Gastrocnemius medialis (tissue), 4 donors: Measurements from ENCODE around the gene RGCC. TPM values are rescaled to one million over a fixed set of nuclear protein-coding genes. Genes with fewer than 3 reads are reported as not detected.

Source experiments
- ATAC-seq, 2 donors: fragments of 150-250 bp; one replicate each; pipeline ENCODE4 v1.9.1; 2016
- DNase-seq, 2 donors: peaks; one replicate each; pipeline ENCODE4 v3.0.0-alpha.2; 2019
- H3K27ac ChIP-seq, 4 donors: fragments of 200-600 bp; sonication (generic); 1 replicate in 1 of 4; 2 replicates in 3 of 4; pipeline ENCODE4 v1.5.1; 2016 to 2018; ENCODE audit warnings: mild to moderate bottlenecking in 2 of 4, moderate library complexity in 1 of 4
- H3K27me3 ChIP-seq, 3 donors: fragments of 200-600 bp; sonication (generic) in 2 of 3; 1 replicate in 1 of 3; 2 replicates in 2 of 3; pipeline versions ENCODE4 v1.5.1 to v1.6.0; 2016 to 2019; ENCODE audit warnings: mild to moderate bottlenecking in 1 of 3, moderate library complexity in 1 of 3
- H3K36me3 ChIP-seq, 2 donors: fragments of 200-600 bp; sonication (generic) in 1 of 2; one replicate each; pipeline ENCODE4 v1.5.1; 2017 to 2018
- H3K4me1 ChIP-seq, 2 donors: fragments of 200-600 bp; sonication (generic) in 1 of 2; one replicate each; pipeline ENCODE4 v1.5.1; 2016 to 2017; ENCODE audit warnings: mild to moderate bottlenecking in 2 of 2
- H3K4me3 ChIP-seq, 4 donors: fragments of 200-600 bp; sonication (generic) in 3 of 4; 1 replicate in 1 of 4; 2 replicates in 3 of 4; pipeline ENCODE4 v1.5.1; 2016 to 2019; ENCODE audit warnings: mild to moderate bottlenecking in 2 of 4
- H3K9me3 ChIP-seq, 3 donors: fragments of 200-600 bp; sonication (generic) in 2 of 3; 1 replicate in 1 of 3; 2 replicates in 2 of 3; pipeline ENCODE4 v1.5.1; 2016 to 2019
- POLR2A ChIP-seq, 2 donors: fragments of 450-650 bp; IDR thresholded peaks; one replicate each; pipeline ENCODE4 v1.6.1; 2017; ENCODE audit warnings: antibody characterized with exemption in 2 of 2, mild to moderate bottlenecking in 2 of 2, moderate library complexity in 2 of 2
- in situ Hi-C, 4 donors: fragments of 200-750 bp; cut with MboI; loops; one replicate each; pipeline versions ENCODE4 v1.15.0 to v1.8.0; 2017; ENCODE audit warnings: low sequenced_read_pairs in 4 of 4
- intact Hi-C: fragments of 100-400 bp; cut with DNase I; formaldehyde crosslinking; loops from one replicate; pipeline ENCODE4 v1.15.1; 2023; ENCODE audit warnings: low total_unique reads
- total RNA-seq, 4 donors: library from RNA; depleted of rRNA; stranded (reverse); fragments of >200 nt; gene quantifications; one replicate each; pipeline versions ENCODE4 v1.1.0 to v1.2.3, GENCODE V29; 2016
- TF ChIP-seq, protein P1 (sequence below), 5 experiments: fragments of 450-650 bp in 3 of 5; fragments of 200-600 bp in 2 of 5; sonication (generic) in 2 of 5; IDR thresholded peaks in 4 of 5; conservative IDR thresholded peaks in 1 of 5; 1 replicate in 4 of 5; 2 replicates in 1 of 5; pipeline ENCODE4 v1.5.1; 2016 to 2019; ENCODE audit warnings: antibody characterized with exemption in 5 of 5, mild to moderate bottlenecking in 3 of 5, moderate library complexity in 3 of 5

The RGCC gene
- total RNA-seq, 4 donors from 2014 or later, result 56.1 to 135 (median 92.0) TPM

DNA sequence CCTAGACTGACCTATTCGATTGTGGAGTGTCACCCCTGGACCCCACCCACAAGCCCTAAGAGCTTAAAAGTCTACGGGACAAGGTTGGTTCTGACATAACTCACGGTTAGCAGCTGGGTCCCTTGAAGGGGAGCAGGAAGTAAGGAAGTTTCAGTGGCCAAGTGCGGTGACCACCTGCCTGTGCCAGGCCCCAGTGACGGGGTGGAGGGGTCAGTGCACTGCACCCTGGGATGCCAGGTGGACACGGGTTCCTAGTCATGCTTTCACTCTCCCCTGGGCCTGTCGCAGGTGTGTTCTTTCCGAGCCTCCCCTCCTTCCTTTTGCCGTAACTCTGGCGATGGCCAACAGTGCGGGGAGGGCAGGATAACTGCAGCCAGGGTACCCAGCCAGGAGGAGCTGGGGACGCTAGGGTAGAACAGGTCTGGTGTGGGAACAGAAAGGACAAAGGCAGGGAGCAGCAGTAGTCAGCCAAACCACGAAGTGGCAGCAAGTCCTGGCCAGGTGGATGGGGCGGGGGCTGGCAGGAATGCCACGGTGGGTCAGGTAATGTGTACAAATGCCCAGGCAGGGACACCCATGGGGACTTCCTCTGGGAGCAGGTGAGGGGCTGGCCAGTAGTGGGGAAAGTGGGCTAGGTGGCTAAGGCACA is 58.3 kb downstream of the RGCC start:
- Histone ChIP-seq H3K4me3 (no peak overlapping the region), H3K27ac (no peak overlapping the region), H3K27me3 (no peaks in the 10 kb centered on the region), H3K9me3 (no peaks in the 10 kb centered on the region), H3K36me3 (no peaks in the 10 kb centered on the region), H3K4me1 (no peaks in the 10 kb centered on the region)
- DNase-seq, result no peak
- intact Hi-C loops, result no loop called here
- in situ Hi-C loops, result no loop called here
- TF ChIP-seq POLR2A (IDR thresholded peaks at IDR 0.05), result no peak
- TF ChIP-seq, protein P1, sequence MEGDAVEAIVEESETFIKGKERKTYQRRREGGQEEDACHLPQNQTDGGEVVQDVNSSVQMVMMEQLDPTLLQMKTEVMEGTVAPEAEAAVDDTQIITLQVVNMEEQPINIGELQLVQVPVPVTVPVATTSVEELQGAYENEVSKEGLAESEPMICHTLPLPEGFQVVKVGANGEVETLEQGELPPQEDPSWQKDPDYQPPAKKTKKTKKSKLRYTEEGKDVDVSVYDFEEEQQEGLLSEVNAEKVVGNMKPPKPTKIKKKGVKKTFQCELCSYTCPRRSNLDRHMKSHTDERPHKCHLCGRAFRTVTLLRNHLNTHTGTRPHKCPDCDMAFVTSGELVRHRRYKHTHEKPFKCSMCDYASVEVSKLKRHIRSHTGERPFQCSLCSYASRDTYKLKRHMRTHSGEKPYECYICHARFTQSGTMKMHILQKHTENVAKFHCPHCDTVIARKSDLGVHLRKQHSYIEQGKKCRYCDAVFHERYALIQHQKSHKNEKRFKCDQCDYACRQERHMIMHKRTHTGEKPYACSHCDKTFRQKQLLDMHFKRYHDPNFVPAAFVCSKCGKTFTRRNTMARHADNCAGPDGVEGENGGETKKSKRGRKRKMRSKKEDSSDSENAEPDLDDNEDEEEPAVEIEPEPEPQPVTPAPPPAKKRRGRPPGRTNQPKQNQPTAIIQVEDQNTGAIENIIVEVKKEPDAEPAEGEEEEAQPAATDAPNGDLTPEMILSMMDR (IDR thresholded peaks at IDR 0.05 in 4 of 5, conservative IDR thresholded peaks at IDR 0.05 in 1 of 5), result no peak
- ATAC-seq, result no peak

DNA sequence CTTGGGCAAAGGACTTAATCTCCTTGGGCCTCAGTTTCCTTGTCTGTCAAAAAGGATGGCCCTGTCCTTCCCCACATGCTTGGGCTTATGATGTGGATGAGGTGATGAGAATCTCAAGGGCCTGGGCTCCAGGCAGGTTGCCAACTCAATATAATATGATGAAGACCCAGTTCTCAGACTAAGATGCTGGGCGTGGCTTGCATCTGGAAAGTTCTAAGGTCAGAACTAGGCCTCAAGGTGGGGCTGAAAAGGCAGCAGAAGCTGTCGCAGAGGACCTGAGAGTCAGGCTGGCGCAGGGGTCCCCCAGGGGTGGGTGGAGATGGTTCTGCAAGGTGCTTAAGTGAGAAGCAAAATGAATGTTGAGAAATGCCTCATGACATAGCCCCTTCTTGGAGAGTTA is 58.8 kb downstream of the RGCC start:
- TF ChIP-seq, protein P1 (IDR thresholded peaks at IDR 0.05 in 4 of 5, conservative IDR thresholded peaks at IDR 0.05 in 1 of 5), result no peak
- TF ChIP-seq POLR2A (IDR thresholded peaks at IDR 0.05), result no peak
- intact Hi-C loops (no loop called here), in situ Hi-C loops (no loop called here)
- ATAC-seq, result no peak
- H3K36me3 ChIP-seq, result no peaks in the 10 kb centered on the region
- no peaks in the 10 kb centered on the region for H3K27me3 ChIP-seq
- no peak overlapping the region for H3K27ac ChIP-seq
- H3K4me3 ChIP-seq, result no peak overlapping the region
- DNase-seq, result no peak
- H3K9me3 ChIP-seq, result no peaks in the 10 kb centered on the region
- no peaks in the 10 kb centered on the region for H3K4me1 ChIP-seq

DNA sequence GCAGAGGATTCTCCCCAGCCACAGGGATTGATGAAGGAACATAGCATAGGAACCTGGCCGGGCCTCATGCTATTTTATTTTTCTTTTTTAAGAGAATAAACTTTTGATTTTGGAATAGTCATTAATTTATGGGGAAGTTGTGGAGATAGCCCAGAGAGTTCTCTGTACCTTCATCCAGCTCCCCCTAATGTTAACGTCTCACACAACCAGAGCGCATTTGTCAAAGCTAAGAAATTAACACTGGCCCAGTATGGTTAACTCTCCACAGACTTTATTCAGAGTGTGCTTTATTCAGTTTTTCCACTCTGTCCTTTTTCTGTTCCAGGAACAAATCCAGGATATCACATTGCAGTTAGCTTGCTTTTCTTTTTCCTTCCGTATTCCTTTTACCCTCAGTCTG is 59.4 kb downstream of the RGCC start:
- Histone ChIP-seq H3K4me3 (no peak overlapping the region), H3K27ac (no peak overlapping the region), H3K9me3 (no peaks in the 10 kb centered on the region), H3K4me1 (no peaks in the 10 kb centered on the region), H3K36me3 (no peaks in the 10 kb centered on the region), H3K27me3 (no peaks in the 10 kb centered on the region)
- no peak for TF ChIP-seq POLR2A (IDR thresholded peaks at IDR 0.05)
- TF ChIP-seq, protein P1 (IDR thresholded peaks at IDR 0.05 in 4 of 5, conservative IDR thresholded peaks at IDR 0.05 in 1 of 5), result no peak
- intact Hi-C loops (no loop called here), in situ Hi-C loops (no loop called here)
- ATAC-seq (no peak), DNase-seq (no peak)

DNA sequence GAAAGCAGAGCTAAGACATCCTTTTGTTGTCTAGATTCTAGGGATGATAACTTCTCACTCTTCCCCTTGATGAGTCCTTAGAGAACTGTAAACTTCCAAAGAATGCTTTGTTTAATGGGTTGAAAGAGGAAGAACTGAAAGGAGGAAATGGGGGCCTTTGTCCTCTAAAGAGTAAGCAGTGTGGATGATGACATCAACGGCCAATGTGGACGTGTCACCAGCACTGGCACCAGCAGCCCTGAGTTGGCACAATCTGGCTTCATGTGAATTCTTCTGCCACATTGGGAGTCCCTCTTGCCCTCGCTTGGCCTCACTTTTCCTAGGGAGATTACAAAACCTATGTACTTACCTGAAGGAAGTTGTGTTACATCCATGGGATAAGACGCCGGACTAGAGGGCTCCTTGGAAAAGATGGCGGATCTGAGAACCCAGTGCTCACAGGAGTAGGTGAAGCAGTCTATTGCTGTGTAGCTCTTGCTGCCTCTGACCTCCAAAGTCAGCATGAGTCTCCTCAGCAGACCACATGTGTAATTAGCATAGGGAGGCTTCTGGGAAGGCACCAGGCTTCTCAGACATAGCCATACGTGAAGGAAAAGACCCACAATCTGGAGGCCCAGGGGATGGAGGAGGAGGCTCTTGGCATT is 62.8 kb downstream of the RGCC start:
- no peak overlapping the region for H3K27ac ChIP-seq
- no peaks in the 10 kb centered on the region for H3K4me1 ChIP-seq
- no peaks in the 10 kb centered on the region for H3K9me3 ChIP-seq
- TF ChIP-seq, protein P1 (IDR thresholded peaks at IDR 0.05 in 4 of 5, conservative IDR thresholded peaks at IDR 0.05 in 1 of 5), result no peak
- TF ChIP-seq POLR2A (IDR thresholded peaks at IDR 0.05), result no peak
- DNase-seq (no peak), ATAC-seq (no peak)
- H3K27me3 ChIP-seq, result no peaks in the 10 kb centered on the region
- H3K4me3 ChIP-seq, result no peak overlapping the region
- in situ Hi-C loops (no loop called here), intact Hi-C loops (no loop called here)
- no peaks in the 10 kb centered on the region for H3K36me3 ChIP-seq

Other genes with a start within 250 kb of the RGCC start
- gene MTRF1, start 194.0 kb upstream of the RGCC start, total RNA-seq, result 10 to 100 TPM in 3 of 4 donors, 1 to 10 TPM in 1; 8.2 to 16.7 (median 13.3) TPM
- gene NAA16, start 146.3 kb upstream of the RGCC start, total RNA-seq, result 10 to 100 TPM in 2 of 4 donors, 1 to 10 TPM in 2; 8.2 to 30.5 (median 11.6) TPM